ENCODE data around the gene DICER1. TPM values are rescaled to one million over a fixed set of nuclear protein-coding genes. Genes with fewer than 3 reads are reported as not detected.

The DICER1 gene
- total and polyA plus RNA-seq, 9 of the 15 experiments (the other 6 are each of a cell fraction or from before 2014, with no cell fraction given), result 2.5 to 23.2 (median 12.4) TPM

GRCh38 chr14:95185767-95186392 lies 28.6 kb upstream of the DICER1 start (continued):
- TF ChIP-seq, protein P1, sequence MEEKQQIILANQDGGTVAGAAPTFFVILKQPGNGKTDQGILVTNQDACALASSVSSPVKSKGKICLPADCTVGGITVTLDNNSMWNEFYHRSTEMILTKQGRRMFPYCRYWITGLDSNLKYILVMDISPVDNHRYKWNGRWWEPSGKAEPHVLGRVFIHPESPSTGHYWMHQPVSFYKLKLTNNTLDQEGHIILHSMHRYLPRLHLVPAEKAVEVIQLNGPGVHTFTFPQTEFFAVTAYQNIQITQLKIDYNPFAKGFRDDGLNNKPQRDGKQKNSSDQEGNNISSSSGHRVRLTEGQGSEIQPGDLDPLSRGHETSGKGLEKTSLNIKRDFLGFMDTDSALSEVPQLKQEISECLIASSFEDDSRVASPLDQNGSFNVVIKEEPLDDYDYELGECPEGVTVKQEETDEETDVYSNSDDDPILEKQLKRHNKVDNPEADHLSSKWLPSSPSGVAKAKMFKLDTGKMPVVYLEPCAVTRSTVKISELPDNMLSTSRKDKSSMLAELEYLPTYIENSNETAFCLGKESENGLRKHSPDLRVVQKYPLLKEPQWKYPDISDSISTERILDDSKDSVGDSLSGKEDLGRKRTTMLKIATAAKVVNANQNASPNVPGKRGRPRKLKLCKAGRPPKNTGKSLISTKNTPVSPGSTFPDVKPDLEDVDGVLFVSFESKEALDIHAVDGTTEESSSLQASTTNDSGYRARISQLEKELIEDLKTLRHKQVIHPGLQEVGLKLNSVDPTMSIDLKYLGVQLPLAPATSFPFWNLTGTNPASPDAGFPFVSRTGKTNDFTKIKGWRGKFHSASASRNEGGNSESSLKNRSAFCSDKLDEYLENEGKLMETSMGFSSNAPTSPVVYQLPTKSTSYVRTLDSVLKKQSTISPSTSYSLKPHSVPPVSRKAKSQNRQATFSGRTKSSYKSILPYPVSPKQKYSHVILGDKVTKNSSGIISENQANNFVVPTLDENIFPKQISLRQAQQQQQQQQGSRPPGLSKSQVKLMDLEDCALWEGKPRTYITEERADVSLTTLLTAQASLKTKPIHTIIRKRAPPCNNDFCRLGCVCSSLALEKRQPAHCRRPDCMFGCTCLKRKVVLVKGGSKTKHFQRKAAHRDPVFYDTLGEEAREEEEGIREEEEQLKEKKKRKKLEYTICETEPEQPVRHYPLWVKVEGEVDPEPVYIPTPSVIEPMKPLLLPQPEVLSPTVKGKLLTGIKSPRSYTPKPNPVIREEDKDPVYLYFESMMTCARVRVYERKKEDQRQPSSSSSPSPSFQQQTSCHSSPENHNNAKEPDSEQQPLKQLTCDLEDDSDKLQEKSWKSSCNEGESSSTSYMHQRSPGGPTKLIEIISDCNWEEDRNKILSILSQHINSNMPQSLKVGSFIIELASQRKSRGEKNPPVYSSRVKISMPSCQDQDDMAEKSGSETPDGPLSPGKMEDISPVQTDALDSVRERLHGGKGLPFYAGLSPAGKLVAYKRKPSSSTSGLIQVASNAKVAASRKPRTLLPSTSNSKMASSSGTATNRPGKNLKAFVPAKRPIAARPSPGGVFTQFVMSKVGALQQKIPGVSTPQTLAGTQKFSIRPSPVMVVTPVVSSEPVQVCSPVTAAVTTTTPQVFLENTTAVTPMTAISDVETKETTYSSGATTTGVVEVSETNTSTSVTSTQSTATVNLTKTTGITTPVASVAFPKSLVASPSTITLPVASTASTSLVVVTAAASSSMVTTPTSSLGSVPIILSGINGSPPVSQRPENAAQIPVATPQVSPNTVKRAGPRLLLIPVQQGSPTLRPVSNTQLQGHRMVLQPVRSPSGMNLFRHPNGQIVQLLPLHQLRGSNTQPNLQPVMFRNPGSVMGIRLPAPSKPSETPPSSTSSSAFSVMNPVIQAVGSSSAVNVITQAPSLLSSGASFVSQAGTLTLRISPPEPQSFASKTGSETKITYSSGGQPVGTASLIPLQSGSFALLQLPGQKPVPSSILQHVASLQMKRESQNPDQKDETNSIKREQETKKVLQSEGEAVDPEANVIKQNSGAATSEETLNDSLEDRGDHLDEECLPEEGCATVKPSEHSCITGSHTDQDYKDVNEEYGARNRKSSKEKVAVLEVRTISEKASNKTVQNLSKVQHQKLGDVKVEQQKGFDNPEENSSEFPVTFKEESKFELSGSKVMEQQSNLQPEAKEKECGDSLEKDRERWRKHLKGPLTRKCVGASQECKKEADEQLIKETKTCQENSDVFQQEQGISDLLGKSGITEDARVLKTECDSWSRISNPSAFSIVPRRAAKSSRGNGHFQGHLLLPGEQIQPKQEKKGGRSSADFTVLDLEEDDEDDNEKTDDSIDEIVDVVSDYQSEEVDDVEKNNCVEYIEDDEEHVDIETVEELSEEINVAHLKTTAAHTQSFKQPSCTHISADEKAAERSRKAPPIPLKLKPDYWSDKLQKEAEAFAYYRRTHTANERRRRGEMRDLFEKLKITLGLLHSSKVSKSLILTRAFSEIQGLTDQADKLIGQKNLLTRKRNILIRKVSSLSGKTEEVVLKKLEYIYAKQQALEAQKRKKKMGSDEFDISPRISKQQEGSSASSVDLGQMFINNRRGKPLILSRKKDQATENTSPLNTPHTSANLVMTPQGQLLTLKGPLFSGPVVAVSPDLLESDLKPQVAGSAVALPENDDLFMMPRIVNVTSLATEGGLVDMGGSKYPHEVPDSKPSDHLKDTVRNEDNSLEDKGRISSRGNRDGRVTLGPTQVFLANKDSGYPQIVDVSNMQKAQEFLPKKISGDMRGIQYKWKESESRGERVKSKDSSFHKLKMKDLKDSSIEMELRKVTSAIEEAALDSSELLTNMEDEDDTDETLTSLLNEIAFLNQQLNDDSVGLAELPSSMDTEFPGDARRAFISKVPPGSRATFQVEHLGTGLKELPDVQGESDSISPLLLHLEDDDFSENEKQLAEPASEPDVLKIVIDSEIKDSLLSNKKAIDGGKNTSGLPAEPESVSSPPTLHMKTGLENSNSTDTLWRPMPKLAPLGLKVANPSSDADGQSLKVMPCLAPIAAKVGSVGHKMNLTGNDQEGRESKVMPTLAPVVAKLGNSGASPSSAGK (IDR thresholded peaks at IDR 0.05), result no peak
- TF ChIP-seq, protein P2, sequence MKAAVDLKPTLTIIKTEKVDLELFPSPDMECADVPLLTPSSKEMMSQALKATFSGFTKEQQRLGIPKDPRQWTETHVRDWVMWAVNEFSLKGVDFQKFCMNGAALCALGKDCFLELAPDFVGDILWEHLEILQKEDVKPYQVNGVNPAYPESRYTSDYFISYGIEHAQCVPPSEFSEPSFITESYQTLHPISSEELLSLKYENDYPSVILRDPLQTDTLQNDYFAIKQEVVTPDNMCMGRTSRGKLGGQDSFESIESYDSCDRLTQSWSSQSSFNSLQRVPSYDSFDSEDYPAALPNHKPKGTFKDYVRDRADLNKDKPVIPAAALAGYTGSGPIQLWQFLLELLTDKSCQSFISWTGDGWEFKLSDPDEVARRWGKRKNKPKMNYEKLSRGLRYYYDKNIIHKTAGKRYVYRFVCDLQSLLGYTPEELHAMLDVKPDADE (conservative IDR thresholded peaks at IDR 0.05; ENCODE audit: control insufficient read depth, low read depth, low read length), result no peak
- TF ChIP-seq ZFP36 (IDR thresholded peaks at IDR 0.05; ENCODE audit: low read depth, low read length, partially characterized antibody) (no peak), CEBPG (CRISPR knock-in tag; IDR thresholded peaks at IDR 0.05) (no peak), CEBPG (tag; conservative IDR thresholded peaks at IDR 0.05 in 1 of 2, IDR thresholded peaks at IDR 0.05 in 1 of 2) (0 out of 4 replicates have a peak, but pooled peaks have one; percentile 1 to 38), SOX6 (IDR thresholded peaks at IDR 0.05) (0 out of 2 replicates have a peak, but pooled peaks have one; percentile 42), TAL1 (IDR thresholded peaks at IDR 0.05) (peak; percentile 83), TRIM24 (IDR thresholded peaks at IDR 0.05) (0 out of 4 replicates have a peak, but pooled peaks of 1 of the 2 experiments have one; percentile 43), POLR2H (tag; IDR thresholded peaks at IDR 0.05; ENCODE audit: low read depth) (no peak), ATF1 (CRISPR knock-in tag; IDR thresholded peaks at IDR 0.05) (no peak), ATF1 (tag; IDR thresholded peaks at IDR 0.05) (0 out of 2 replicates have a peak, but pooled peaks have one; percentile 8), TEAD4 (IDR thresholded peaks at IDR 0.05; ENCODE audit: low read length) (peak; percentile 85), TEAD4 (CRISPR knock-in tag; IDR thresholded peaks at IDR 0.05; ENCODE audit: borderline replicate concordance) (no peak)
- TF ChIP-seq, protein P3, sequence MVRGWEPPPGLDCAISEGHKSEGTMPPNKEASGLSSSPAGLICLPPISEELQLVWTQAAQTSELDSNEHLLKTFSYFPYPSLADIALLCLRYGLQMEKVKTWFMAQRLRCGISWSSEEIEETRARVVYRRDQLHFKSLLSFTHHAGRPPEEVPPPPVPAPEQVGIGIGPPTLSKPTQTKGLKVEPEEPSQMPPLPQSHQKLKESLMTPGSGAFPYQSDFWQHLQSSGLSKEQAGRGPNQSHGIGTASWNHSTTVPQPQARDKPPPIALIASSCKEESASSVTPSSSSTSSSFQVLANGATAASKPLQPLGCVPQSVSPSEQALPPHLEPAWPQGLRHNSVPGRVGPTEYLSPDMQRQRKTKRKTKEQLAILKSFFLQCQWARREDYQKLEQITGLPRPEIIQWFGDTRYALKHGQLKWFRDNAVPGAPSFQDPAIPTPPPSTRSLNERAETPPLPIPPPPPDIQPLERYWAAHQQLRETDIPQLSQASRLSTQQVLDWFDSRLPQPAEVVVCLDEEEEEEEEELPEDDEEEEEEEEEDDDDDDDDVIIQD (CRISPR knock-in tag; IDR thresholded peaks at IDR 0.05), result no peak

Data from K562 (cell line).